H1 (cell line): ENCODE data around the gene GID4. TPM values are rescaled to one million over a fixed set of nuclear protein-coding genes. Genes with fewer than 3 reads are reported as not detected.

ENCODE experiments used
- CTCF ChIA-PET: fragments of 300-600 bp; sonication (Branson Sonifier 250); formaldehyde crosslinking; loops from one replicate; lab custom pipeline; 2021; ENCODE audit not compliant: partially characterized antibody; lab: Charles Lee
- POLR2A ChIA-PET: fragments of 300-600 bp; sonication (Branson Sonifier 250); formaldehyde crosslinking; loops from one replicate; lab custom pipeline; 2021; ENCODE audit warnings: inconsistent platforms; ENCODE audit not compliant: partially characterized antibody; lab: Charles Lee
- DNase-seq, 2 experiments: peaks; one replicate each; pipeline versions ENCODE4 v3.0.0 to v3.0.0-alpha.2; 2010 to 2022; ENCODE audit warnings: low spot score in 2 of 2, low read depth in 1 of 2, mixed read lengths in 1 of 2
- FAIRE-seq: peaks from 2 replicates; lab custom pipeline; 2011; peaks lifted over from hg19 to GRCh38; lab: Jason Lieb, UNC
- H2AFZ ChIP-seq: 2 replicates; pipeline ENCODE4 v1.8.1; 2012; ENCODE audit warnings: low read length, inconsistent platforms
- H2AK5ac ChIP-seq: 2 replicates; pipeline ENCODE4 v1.6.1; 2013; ENCODE audit warnings: low read depth, low read length
- H2BK120ac ChIP-seq: replicated peaks from 2 replicates; pipeline ENCODE3; 2013; ENCODE audit warnings: low read depth, low read length, inconsistent platforms
- H2BK12ac ChIP-seq: 2 replicates; pipeline ENCODE4 v1.6.1; 2013; ENCODE audit warnings: low read depth, low read length
- H2BK15ac ChIP-seq: 2 replicates; pipeline ENCODE4 v1.6.1; 2013; ENCODE audit warnings: low read length
- H2BK20ac ChIP-seq: 2 replicates; pipeline ENCODE4 v1.6.1; 2013; ENCODE audit warnings: low read length
- H2BK5ac ChIP-seq: 2 replicates; pipeline ENCODE4 v1.6.1; 2013; ENCODE audit warnings: low read depth, low read length
- H3K14ac ChIP-seq: 2 replicates; pipeline ENCODE4 v1.6.1; 2013; ENCODE audit warnings: inconsistent platforms; ENCODE audit not compliant: insufficient read length
- H3K18ac ChIP-seq: 2 replicates; pipeline ENCODE4 v1.6.1; 2013; ENCODE audit warnings: low read length; ENCODE audit errors: extremely low read depth
- H3K23ac ChIP-seq: 2 replicates; pipeline ENCODE4 v1.6.1; 2013; ENCODE audit warnings: inconsistent platforms; ENCODE audit not compliant: insufficient read length
- H3K23me2 ChIP-seq: 2 replicates; pipeline ENCODE4 v1.6.1; 2013; ENCODE audit warnings: low read depth, low read length
- H3K27ac ChIP-seq: 2 replicates; pipeline ENCODE4 v1.6.1; 2011; ENCODE audit warnings: low read depth, low read length, inconsistent platforms
- H3K27me3 ChIP-seq, 4 experiments: replicated peaks in 1 of 4; 1 replicate in 1 of 4; 2 replicates in 3 of 4; pipeline versions ENCODE4 v1.6.1 to v1.8.1; 2011 to 2013; ENCODE audit warnings: low read length in 3 of 4, mild to moderate bottlenecking in 3 of 4, inconsistent platforms in 2 of 4, mixed read lengths in 2 of 4, moderate library complexity in 1 of 4; ENCODE audit not compliant: control insufficient read depth in 3 of 4, insufficient read depth in 3 of 4; ENCODE audit errors: extremely low read depth in 1 of 4
- H3K36me3 ChIP-seq, 4 experiments: 2 replicates each; pipeline versions ENCODE4 v1.6.1 to v1.8.1; 2011 to 2013; ENCODE audit warnings: mild to moderate bottlenecking in 4 of 4, low read length in 3 of 4, moderate library complexity in 2 of 4, control low read depth in 1 of 4, inconsistent platforms in 1 of 4; ENCODE audit not compliant: insufficient read depth in 4 of 4, control insufficient read depth in 2 of 4
- H3K4ac ChIP-seq: replicated peaks from 2 replicates; pipeline ENCODE3; 2013; ENCODE audit warnings: low read length, low read depth, mixed read lengths, inconsistent platforms; ENCODE audit not compliant: insufficient read length
- H3K4me1 ChIP-seq, 4 experiments: replicated peaks in 1 of 4; 1 replicate in 1 of 4; 2 replicates in 3 of 4; pipeline versions ENCODE4 v1.6.1 to v1.8.1; 2011 to 2013; ENCODE audit warnings: low read length in 3 of 4, inconsistent platforms in 2 of 4, mixed read lengths in 1 of 4; ENCODE audit not compliant: insufficient read depth in 4 of 4, control insufficient read depth in 3 of 4
- H3K4me2 ChIP-seq, 2 experiments: 2 replicates each; pipeline versions ENCODE4 v1.6.1 to v1.8.1; 2011 to 2013; ENCODE audit warnings: low read depth in 2 of 2, low read length in 2 of 2, control low read depth in 1 of 2, inconsistent platforms in 1 of 2, mild to moderate bottlenecking in 1 of 2; ENCODE audit not compliant: insufficient read depth in 1 of 2
- H3K4me3 ChIP-seq, 4 experiments: fragments of 200-600, 300-600 bp in 1 of 4; sonication (generic), shearing (Covaris generic), sonication (Bioruptor Twin) in 1 of 4; 2 replicates each; pipeline versions ENCODE4 v1.5.1 to v1.8.1; 2011 to 2016; ENCODE audit warnings: low read length in 4 of 4, low read depth in 3 of 4, control low read depth in 2 of 4, inconsistent platforms in 2 of 4, mild to moderate bottlenecking in 2 of 4, mixed read lengths in 1 of 4, moderate library complexity in 1 of 4; ENCODE audit not compliant: insufficient read depth in 2 of 4; ENCODE audit errors: extremely low read depth in 1 of 4
- H3K56ac ChIP-seq: replicated peaks from 2 replicates; pipeline ENCODE3; 2013; ENCODE audit warnings: low read depth, mild to moderate bottlenecking, mixed read lengths, low read length, inconsistent platforms; ENCODE audit not compliant: insufficient read length
- H3K79me1 ChIP-seq: 2 replicates; pipeline ENCODE4 v1.6.1; 2013; ENCODE audit warnings: low read depth, low read length, control low read depth
- H3K79me2 ChIP-seq, 2 experiments: 2 replicates each; pipeline versions ENCODE4 v1.6.1 to v1.8.1; 2012 to 2013; ENCODE audit warnings: low read length in 2 of 2, mild to moderate bottlenecking in 2 of 2, inconsistent platforms in 1 of 2; ENCODE audit not compliant: insufficient read depth in 2 of 2, control insufficient read depth in 1 of 2
- H3K9ac ChIP-seq, 4 experiments: replicated peaks in 1 of 4; 1 replicate in 1 of 4; 2 replicates in 3 of 4; pipeline versions ENCODE4 v1.6.1 to v1.8.1; 2011 to 2013; ENCODE audit warnings: low read depth in 3 of 4, low read length in 3 of 4, control low read depth in 2 of 4, mild to moderate bottlenecking in 2 of 4, moderate library complexity in 2 of 4, inconsistent platforms in 1 of 4; ENCODE audit errors: extremely low read depth in 1 of 4
- H3K9me3 ChIP-seq, 2 experiments: 2 replicates each; pipeline versions ENCODE4 v1.6.1 to v1.8.1; 2012 to 2013; ENCODE audit warnings: mild to moderate bottlenecking in 2 of 2, moderate library complexity in 2 of 2, control low read depth in 1 of 2, inconsistent platforms in 1 of 2, low read depth in 1 of 2, low read length in 1 of 2, mixed read lengths in 1 of 2; ENCODE audit not compliant: insufficient read depth in 2 of 2
- H4K20me1 ChIP-seq, 2 experiments: replicated peaks in 1 of 2; 2 replicates each; pipeline versions ENCODE3 to v1.8.1; 2011 to 2013; ENCODE audit warnings: inconsistent platforms in 2 of 2, low read length in 2 of 2, mild to moderate bottlenecking in 1 of 2; ENCODE audit not compliant: insufficient read depth in 2 of 2, control insufficient read depth in 1 of 2
- H4K5ac ChIP-seq: 2 replicates; pipeline ENCODE4 v1.6.1; 2013; ENCODE audit warnings: low read length, low read depth, mixed read lengths, inconsistent platforms; ENCODE audit not compliant: insufficient read length
- H4K8ac ChIP-seq: 2 replicates; pipeline ENCODE4 v1.8.0; 2013; ENCODE audit warnings: mild to moderate bottlenecking, moderate library complexity, low read length, inconsistent platforms; ENCODE audit not compliant: insufficient read depth; ENCODE audit errors: extremely low read depth
- H4K91ac ChIP-seq: replicated peaks from 2 replicates; pipeline ENCODE3; 2013; ENCODE audit warnings: low read length, mixed read lengths, inconsistent platforms; ENCODE audit not compliant: insufficient read length
- BRCA1 ChIP-seq: IDR thresholded peaks from 2 replicates; pipeline ENCODE4 v1.6.1; 2012; ENCODE audit warnings: low read depth, low read length, improper control_type of control experiment
- CEBPB ChIP-seq: IDR thresholded peaks from 2 replicates; pipeline ENCODE4 v1.6.1; 2012; ENCODE audit warnings: low read depth, low read length
- CHD1 ChIP-seq: IDR thresholded peaks from 2 replicates; pipeline ENCODE4 v1.6.1; 2012; ENCODE audit warnings: low read depth, low read length, improper control_type of control experiment
- CHD2 ChIP-seq: IDR thresholded peaks from 2 replicates; pipeline ENCODE4 v1.6.1; 2012; ENCODE audit warnings: low read length, improper control_type of control experiment
- EP300 ChIP-seq, 2 experiments: IDR thresholded peaks; 1 replicate in 1 of 2; 2 replicates in 1 of 2; pipeline ENCODE4 v1.6.1; 2011 to 2012; ENCODE audit warnings: low read depth in 2 of 2, low read length in 2 of 2, mild to moderate bottlenecking in 2 of 2, borderline replicate concordance in 1 of 2, inconsistent platforms in 1 of 2, moderate library complexity in 1 of 2
- FOSL1 ChIP-seq: IDR thresholded peaks from 2 replicates; pipeline ENCODE4 v1.6.1; 2011; ENCODE audit warnings: mild to moderate bottlenecking, low read depth, low read length, moderate library complexity; ENCODE audit not compliant: insufficient read depth
- KDM1A ChIP-seq: fragments of 200-600, 300-600 bp; sonication (generic); IDR thresholded peaks from 2 replicates; pipeline ENCODE4 v1.7.1; 2016; ENCODE audit warnings: mild to moderate bottlenecking, low read length, borderline replicate concordance
- NANOG ChIP-seq: IDR thresholded peaks from 2 replicates; pipeline ENCODE4 v1.6.1; 2011; ENCODE audit warnings: low read length, low read depth, mild to moderate bottlenecking, inconsistent platforms; ENCODE audit not compliant: insufficient read depth, poor library complexity, severe bottlenecking
- NRF1 ChIP-seq: IDR thresholded peaks from 2 replicates; pipeline ENCODE4 v1.6.1; 2011; ENCODE audit warnings: mild to moderate bottlenecking, low read depth, low read length, improper control_type of control experiment
- RNF2 ChIP-seq: fragments of 200-900, 300-1000 bp; sonication (generic); IDR thresholded peaks from 2 replicates; pipeline ENCODE4 v1.7.1; 2016; ENCODE audit warnings: borderline replicate concordance, low read depth, mild to moderate bottlenecking, antibody characterized with exemption, low read length; ENCODE audit not compliant: poor library complexity, severe bottlenecking; ENCODE audit errors: missing control alignments
- SIRT6 ChIP-seq: IDR thresholded peaks from one replicate; pipeline ENCODE4 v1.7.1; 2012; ENCODE audit warnings: low read length, inconsistent platforms
- TEAD4 ChIP-seq: IDR thresholded peaks from 2 replicates; pipeline ENCODE4 v1.6.1; 2012; ENCODE audit warnings: low read depth, low read length, inconsistent platforms, mixed read lengths
- WGBS, 2 experiments: shearing (Covaris generic) in 1 of 2; methylation state at CpG; one replicate each; pipeline versions ENCODE4 v1.1.6 to v1.1.7; 2013 to 2015; ENCODE audit warnings: low lambda C conversion rate in 2 of 2, mixed read lengths in 2 of 2, inconsistent platforms in 1 of 2, low coverage in 1 of 2, missing lambda C conversion rate in 1 of 2; ENCODE audit not compliant: insufficient replicate concordance in 2 of 2, insufficient coverage in 1 of 2, insufficient read length in 1 of 2; ENCODE audit errors: extremely low coverage in 1 of 2, missing lambda C conversion rate in 1 of 2; 5-methylcytosine and 5-hydroxymethylcytosine counted together
- polyA plus RNA-seq, 7 experiments: library from polyadenylated mRNA; depleted of rRNA in 3 of 7; stranded (reverse) in 5 of 7; unstranded in 2 of 7; fragments of >200 nt in 5 of 7; fragments of 200-250 nt in 2 of 7; gene quantifications; 1 replicate in 5 of 7; 2 replicates in 1 of 7; 4 replicates in 1 of 7; pipeline versions ENCODE4 v1.2.1 to v1.2.3, GENCODE V29; 2011 to 2013; ENCODE audit warnings: missing spikeins in 2 of 7, mixed read lengths in 2 of 7
- total RNA-seq: library from RNA; stranded (reverse); fragmentation: NEBNext Ultra II Directional; extraction: Animal tissue kit (Norgen Biotek cat#: 25700); gene quantifications from 2 replicates; pipeline ENCODE4 v1.2.1, GENCODE V29; 2021

Gene GID4
- total and polyA plus RNA-seq, 2 of the 8 experiments (the other 6 are each of a cell fraction or from before 2014, with no cell fraction given): 5.6 to 15.0 TPM

DNA sequence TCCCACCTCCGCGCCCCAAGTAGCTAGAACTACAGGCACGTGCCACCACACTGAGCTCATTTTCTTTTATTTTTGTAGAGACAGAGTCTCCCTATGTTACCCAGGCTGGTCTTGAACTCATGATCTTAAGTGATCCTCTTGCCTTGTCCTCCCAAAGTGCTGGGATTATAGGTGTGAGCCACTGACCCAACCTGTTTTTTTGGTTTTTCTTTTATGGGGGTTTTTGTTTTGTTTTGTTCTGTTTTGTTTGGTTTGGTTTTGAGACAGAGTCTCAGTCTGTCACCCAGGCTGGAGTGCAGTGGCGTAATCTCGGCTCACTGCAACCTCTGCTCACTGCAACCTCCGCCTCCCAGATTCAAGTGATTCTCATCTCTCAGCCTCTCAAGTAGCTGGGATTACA lies 16.4 kb downstream of the GID4 start:
- no peak overlapping the region for H2BK20ac ChIP-seq
- no peak overlapping the region for H3K14ac ChIP-seq
- H4K20me1 ChIP-seq: peaks cover 0 to 2% of the 10 kb centered on the region in 2 experiments
- no peak overlapping the region for H4K91ac ChIP-seq
- H3K4me3 ChIP-seq: no peak overlapping the region
- H3K9me3 ChIP-seq: no peaks in the 10 kb centered on the region
- H3K56ac ChIP-seq: no peak overlapping the region
- no peak overlapping the region for H2AFZ ChIP-seq
- no peaks in the 10 kb centered on the region for H3K79me2 ChIP-seq
- FAIRE-seq (no peak), DNase-seq (no peak)
- H3K9ac ChIP-seq: no peak overlapping the region
- no peak overlapping the region for H2AK5ac ChIP-seq
- H2BK120ac ChIP-seq: no peak overlapping the region
- no peak overlapping the region for H3K4me2 ChIP-seq
- H3K27me3 ChIP-seq: no peaks in the 10 kb centered on the region
- WGBS, 2 experiments: 94% methylated on average over 6 of the region's 6 CpGs; no CpG with 5 or more reads in 1 of the 2 experiments
- CTCF ChIA-PET: no interaction called here
- H3K36me3 ChIP-seq: peaks cover 0 to 16% (median 6%) of the 10 kb centered on the region in 4 experiments; a peak in 5 of 8 replicates
- no peaks in the 10 kb centered on the region for H3K4me1 ChIP-seq
- no peak overlapping the region for H3K4ac ChIP-seq
- H2BK12ac ChIP-seq: no peak overlapping the region
- POLR2A ChIA-PET: interaction anchor here (1.3 kb wide), 1 partner anchor 54 kb away, joined by 4 read pairs; no protein-coding TSS in a partner anchor
- H2BK15ac ChIP-seq: no peak overlapping the region
- no peak overlapping the region for H3K27ac ChIP-seq
- no peak overlapping the region for H4K5ac ChIP-seq
- no peaks in the 10 kb centered on the region for H3K23me2 ChIP-seq
- H3K23ac ChIP-seq: no peak overlapping the region
- H3K18ac ChIP-seq: no peak overlapping the region
- H2BK5ac ChIP-seq: no peak overlapping the region
- no peak overlapping the region for H4K8ac ChIP-seq
- no peaks in the 10 kb centered on the region for H3K79me1 ChIP-seq
- no peak for TF ChIP-seq NANOG
- TF ChIP-seq CHD2: no peak
- no peak for TF ChIP-seq BRCA1
- no peak for TF ChIP-seq RNF2
- no peak for TF ChIP-seq CHD1
- no peak for TF ChIP-seq TEAD4
- no peak for TF ChIP-seq FOSL1
- no peak for TF ChIP-seq SIRT6
- no peak for TF ChIP-seq EP300 (IDR thresholded peaks at IDR 0.05; ENCODE audit: borderline replicate concordance in 1 of 2, low read depth in 2 of 2, low read length in 2 of 2)
- no peak for TF ChIP-seq KDM1A
- no peak for TF ChIP-seq NRF1
- TF ChIP-seq CEBPB: no peak
